Caco-2 (cell line): ENCODE data around the gene PPAN. TPM values are rescaled to one million over a fixed set of nuclear protein-coding genes. Genes with fewer than 3 reads are reported as not detected.

ENCODE experiments used
- BruUV-seq: library from RNA; stranded (reverse); fragments of 400-500 nt; replicated peaks from 2 replicates; lab custom pipeline; 2021; lab: Mats Ljungman, UMichigan
- CTCF ChIA-PET: fragments of 300-600 bp; sonication (Branson Sonifier 250); formaldehyde crosslinking; loops from one replicate; lab custom pipeline; 2022; ENCODE audit warnings: antibody characterized with exemption; lab: Charles Lee
- POLR2A ChIA-PET: fragments of 300-600 bp; sonication (Branson Sonifier 250); formaldehyde crosslinking; loops from one replicate; lab custom pipeline; 2022; ENCODE audit warnings: antibody characterized with exemption; lab: Charles Lee
- DNase-seq, 2 experiments: peaks; one replicate each; pipeline versions ENCODE4 v3.0.0 to v3.0.0-alpha.2; 2020 to 2022
- H3K27me3 ChIP-seq: replicated peaks from 2 replicates; pipeline ENCODE4 v1.6.0; 2011; ENCODE audit warnings: low read length; ENCODE audit not compliant: control insufficient read depth, insufficient read depth
- H3K36me3 ChIP-seq: 2 replicates; pipeline ENCODE4 v1.5.1; 2011; ENCODE audit warnings: low read length; ENCODE audit not compliant: control insufficient read depth, insufficient read depth
- H3K4me1 ChIP-seq: fragments of 250-450 bp; sonication (Bioruptor Pico); 2 replicates; pipeline ENCODE4 v1.5.1; 2020; ENCODE audit warnings: mild to moderate bottlenecking
- H3K4me3 ChIP-seq: 2 replicates; pipeline ENCODE4 v1.5.1; 2011; ENCODE audit warnings: low read depth, mild to moderate bottlenecking, control low read depth, low read length
- H3K9me3 ChIP-seq: fragments of 250-450 bp; sonication (Bioruptor Pico); 2 replicates; pipeline ENCODE4 v1.5.1; 2020; ENCODE audit warnings: mild to moderate bottlenecking, moderate library complexity
- H3K27ac Mint-ChIP-seq: one replicate; pipeline ENCODE4 v1.8.0; 2022; ENCODE audit warnings: mixed read lengths; ENCODE audit not compliant: unreplicated experiment
- H3K27me3 Mint-ChIP-seq: one replicate; pipeline ENCODE4 v1.8.0; 2022; ENCODE audit warnings: mixed read lengths; ENCODE audit not compliant: insufficient read depth, unreplicated experiment
- H3K36me3 Mint-ChIP-seq: one replicate; pipeline ENCODE4 v1.8.0; 2022; ENCODE audit warnings: mild to moderate bottlenecking, mixed read lengths; ENCODE audit not compliant: insufficient read depth, unreplicated experiment
- H3K4me1 Mint-ChIP-seq: one replicate; pipeline ENCODE4 v1.8.0; 2022; ENCODE audit warnings: low read depth, mixed read lengths; ENCODE audit not compliant: unreplicated experiment
- H3K4me3 Mint-ChIP-seq: one replicate; pipeline ENCODE4 v1.8.0; 2022; ENCODE audit warnings: mild to moderate bottlenecking, moderate library complexity, mixed read lengths; ENCODE audit not compliant: unreplicated experiment
- H3K9me3 Mint-ChIP-seq: one replicate; pipeline ENCODE4 v1.8.0; 2022; ENCODE audit warnings: mixed read lengths; ENCODE audit not compliant: unreplicated experiment
- CTCF ChIP-seq, 2 experiments: fragments of 200-600 bp in 1 of 2; IDR thresholded peaks; 1 replicate in 1 of 2; 2 replicates in 1 of 2; pipeline versions ENCODE4 v1.5.1 to v1.8.0; 2011 to 2022; ENCODE audit warnings: antibody characterized with exemption in 1 of 2, control low read depth in 1 of 2, inconsistent platforms in 1 of 2, low read depth in 1 of 2, low read length in 1 of 2, mild to moderate bottlenecking in 1 of 2, moderate library complexity in 1 of 2; ENCODE audit not compliant: insufficient read depth in 1 of 2, severe bottlenecking in 1 of 2, unreplicated experiment in 1 of 2
- intact Hi-C: fragments of 100-400 bp; cut with micrococcal nuclease; formaldehyde crosslinking; loops from one replicate; pipeline ENCODE4 v1.10.0; 2022; ENCODE audit not compliant: unreplicated experiment
- total RNA-seq: library from RNA; stranded (reverse); gene quantifications from 2 replicates; pipeline ENCODE4 v1.2.3, GENCODE V29; 2022

Gene PPAN
- total RNA-seq, 1 experiment from 2014 or later, result 62.8 TPM

- DNase-seq, result no peak
- peaks cover 59% of the 10 kb centered on the region for H3K36me3 Mint-ChIP-seq
- ChIA-PET CTCF (no interaction called here), POLR2A (no interaction called here)
- Histone ChIP-seq H3K4me1 (no peaks in the 10 kb centered on the region), H3K4me3 (no peak overlapping the region), H3K9me3 (no peaks in the 10 kb centered on the region), H3K27me3 (no peaks in the 10 kb centered on the region), H3K36me3 (peaks cover under 1% of the 10 kb centered on the region; the same call in 1 of the 2 replicates)
- no TSS peak for BruUV-seq
- H3K27ac Mint-ChIP-seq, result no peak overlapping the region
- intact Hi-C loops, result no loop called here
- no peaks in the 10 kb centered on the region for H3K9me3 Mint-ChIP-seq
- H3K27me3 Mint-ChIP-seq, result no peaks in the 10 kb centered on the region
- H3K4me1 Mint-ChIP-seq, result no peaks in the 10 kb centered on the region
- TF ChIP-seq CTCF (IDR thresholded peaks at IDR 0.05; ENCODE audit: insufficient read depth in 1 of 2, low read depth in 1 of 2, low read length in 1 of 2, severe bottlenecking in 1 of 2, unreplicated experiment in 1 of 2), result no peak
- H3K4me3 Mint-ChIP-seq, result no peak overlapping the region
Measured at GRCh38 chr19:10137751-10138682, 31.9 kb downstream of the PPAN start.

GRCh38 chr19:10138879-10139795, 33.0 kb downstream of the PPAN start:
- no peaks in the 10 kb centered on the region for H3K9me3 ChIP-seq
- CTCF ChIA-PET, result no interaction called here
- Mint-ChIP-seq H3K27ac (no peak overlapping the region), H3K9me3 (no peaks in the 10 kb centered on the region), H3K4me3 (no peak overlapping the region), H3K27me3 (no peaks in the 10 kb centered on the region), H3K36me3 (peaks cover 64% of the 10 kb centered on the region), H3K4me1 (no peaks in the 10 kb centered on the region)
- DNase-seq, result no peak
- no peak overlapping the region for H3K4me3 ChIP-seq
- intact Hi-C loops, result no loop called here
- H3K27me3 ChIP-seq, result no peaks in the 10 kb centered on the region
- no peak for TF ChIP-seq CTCF (IDR thresholded peaks at IDR 0.05; ENCODE audit: insufficient read depth in 1 of 2, low read depth in 1 of 2, low read length in 1 of 2, severe bottlenecking in 1 of 2, unreplicated experiment in 1 of 2)
- H3K36me3 ChIP-seq, result no peaks in the 10 kb centered on the region; the same call in 1 of the 2 replicates
- BruUV-seq, result no TSS peak
- POLR2A ChIA-PET, result interaction anchor here (0.6 kb wide), 1 partner anchor 67 kb away, joined by 3 read pairs; no protein-coding TSS in a partner anchor
- H3K4me1 ChIP-seq, result no peaks in the 10 kb centered on the region

- CTCF ChIA-PET, result no interaction called here
- no peaks in the 10 kb centered on the region; the same call in 1 of the 2 replicates for H3K36me3 ChIP-seq
Measured at GRCh38 chr19:10139952-10140351, 33.8 kb downstream of the PPAN start.

More at GRCh38 chr19:10139952-10140351, 33.8 kb downstream of the PPAN start:
- Mint-ChIP-seq H3K9me3 (no peaks in the 10 kb centered on the region), H3K4me1 (no peaks in the 10 kb centered on the region), H3K36me3 (peaks cover 72% of the 10 kb centered on the region), H3K27me3 (no peaks in the 10 kb centered on the region), H3K27ac (no peak overlapping the region), H3K4me3 (no peak overlapping the region)
- Histone ChIP-seq H3K9me3 (no peaks in the 10 kb centered on the region), H3K27me3 (no peaks in the 10 kb centered on the region), H3K4me3 (no peak overlapping the region), H3K4me1 (no peaks in the 10 kb centered on the region)
- no peak for DNase-seq
- POLR2A ChIA-PET, result interaction anchor here (0.6 kb wide), 1 partner anchor 68 kb away, joined by 3 read pairs; no protein-coding TSS in a partner anchor
- no TSS peak for BruUV-seq
- intact Hi-C loops, result no loop called here
- TF ChIP-seq CTCF (IDR thresholded peaks at IDR 0.05; ENCODE audit: insufficient read depth in 1 of 2, low read depth in 1 of 2, low read length in 1 of 2, severe bottlenecking in 1 of 2, unreplicated experiment in 1 of 2), result no peak
